K562 (cell line): ENCODE results near the gene BICD1. TPM values are rescaled to one million over a fixed set of nuclear protein-coding genes. Genes with fewer than 3 reads are reported as not detected.

Experiments
- ATAC-seq: fragments of 200-7000 bp; cut with Tn5 transposase; 3 replicates; pipeline ENCODE4 v1.9.1; 2020; ENCODE audit warnings: moderate library complexity
- BruUV-seq: library from RNA; stranded (reverse); fragments of 400-500 nt; replicated peaks from 2 replicates; lab custom pipeline; 2021; lab: Mats Ljungman, UMichigan
- CTCF ChIA-PET: fragments of 300-600 bp; formaldehyde crosslinking; extraction: SDS; loops from one replicate; lab custom pipeline; 2021; ENCODE audit warnings: low intra/inter-chr PET ratio; lab: Yijun Ruan, JAX
- POLR2A ChIA-PET: fragments of 300-600, 350-650 bp; sonication (Branson Sonifier 250); formaldehyde crosslinking; extraction: SDS; loops from one replicate; lab custom pipeline; 2021; ENCODE audit warnings: antibody characterized with exemption, inconsistent platforms; lab: Yijun Ruan, JAX
- DNase-seq, 4 experiments: peaks; one replicate each; pipeline versions ENCODE4 v3.0.0 to v3.0.0-alpha.2; 2011 to 2018; ENCODE audit warnings: low spot score in 3 of 4, mixed read lengths in 3 of 4; ENCODE audit errors: extremely low read depth in 1 of 4
- FAIRE-seq: peaks from 2 replicates; lab custom pipeline; 2011; peaks lifted over from hg19 to GRCh38; lab: Jason Lieb, UNC
- H2AFZ ChIP-seq: 2 replicates; pipeline ENCODE4 v1.6.0; 2011; ENCODE audit warnings: low read depth, low read length, control low read depth, inconsistent platforms
- H3K27ac ChIP-seq: fragments of 200-600 bp; 3 replicates; pipeline ENCODE4 v1.8.0; 2011; ENCODE audit warnings: low read depth, mild to moderate bottlenecking, control low read depth, inconsistent platforms, low read length, moderate library complexity, mixed read lengths; ENCODE audit errors: extremely low read depth
- H3K27me3 ChIP-seq, 2 experiments: fragments of 300-600 bp in 1 of 2; 2 replicates in 1 of 2; 3 replicates in 1 of 2; pipeline versions ENCODE4 v1.6.0 to v1.8.0; 2011; ENCODE audit warnings: inconsistent platforms in 2 of 2, low read length in 2 of 2, mild to moderate bottlenecking in 1 of 2, mixed read lengths in 1 of 2, moderate library complexity in 1 of 2; ENCODE audit not compliant: control insufficient read depth in 2 of 2, insufficient read depth in 2 of 2
- H3K36me3 ChIP-seq: fragments of 300-600 bp; 3 replicates; pipeline ENCODE4 v1.8.0; 2011; ENCODE audit warnings: mild to moderate bottlenecking, low read length, inconsistent platforms; ENCODE audit not compliant: control insufficient read depth, insufficient read depth
- H3K4me1 ChIP-seq, 2 experiments: fragments of 200-600 bp in 1 of 2; replicated peaks in 1 of 2; 2 replicates in 1 of 2; 3 replicates in 1 of 2; pipeline versions ENCODE4 v1.5.1 to v1.8.0; 2011; ENCODE audit warnings: inconsistent platforms in 2 of 2, low read length in 2 of 2, mild to moderate bottlenecking in 1 of 2, mixed read lengths in 1 of 2, moderate library complexity in 1 of 2; ENCODE audit not compliant: control insufficient read depth in 2 of 2, insufficient read depth in 2 of 2
- H3K4me2 ChIP-seq: 2 replicates; pipeline ENCODE4 v1.6.1; 2011; ENCODE audit warnings: low read length, control low read depth, inconsistent platforms, mixed read lengths; ENCODE audit not compliant: insufficient read depth
- H3K4me3 ChIP-seq: fragments of 200-600 bp; sonication (generic), shearing (Covaris generic); 2 replicates; pipeline ENCODE4 v1.5.1; 2016; ENCODE audit warnings: control low read depth, inconsistent platforms
- H3K79me2 ChIP-seq: fragments of 200-600 bp; 3 replicates; pipeline ENCODE4 v1.8.0; 2011; ENCODE audit warnings: low read length, inconsistent platforms; ENCODE audit not compliant: control insufficient read depth, insufficient read depth
- H3K9ac ChIP-seq, 2 experiments: 2 replicates each; pipeline versions ENCODE4 v1.6.0 to v1.6.1; 2011; ENCODE audit warnings: low read depth in 2 of 2, low read length in 2 of 2, control low read depth in 1 of 2, inconsistent platforms in 1 of 2, mild to moderate bottlenecking in 1 of 2, mixed read lengths in 1 of 2; ENCODE audit not compliant: insufficient read depth in 1 of 2
- H3K9me1 ChIP-seq: one replicate; pipeline ENCODE4 v1.6.0; 2011; ENCODE audit warnings: inconsistent platforms, mild to moderate bottlenecking, low read length, moderate library complexity; ENCODE audit not compliant: control insufficient read depth, insufficient read depth
- H3K9me3 ChIP-seq: replicated peaks from 2 replicates; pipeline ENCODE4 v1.5.1; 2011; ENCODE audit warnings: low read depth, low read length, inconsistent platforms; ENCODE audit not compliant: control insufficient read depth, insufficient read depth
- H4K20me1 ChIP-seq: replicated peaks from 2 replicates; pipeline ENCODE4 v1.6.1; 2011; ENCODE audit warnings: low read length, inconsistent platforms, mixed read lengths; ENCODE audit not compliant: control insufficient read depth, insufficient read depth
- ARHGAP35 ChIP-seq: fragments of 450-650 bp; IDR thresholded peaks from 2 replicates; pipeline ENCODE4 v1.6.1; 2018; ENCODE audit not compliant: partially characterized antibody
- CBX1 ChIP-seq: sonication (generic); IDR thresholded peaks from 2 replicates; pipeline ENCODE4 v1.6.1; 2016; ENCODE audit warnings: antibody characterized with exemption, low read depth, mild to moderate bottlenecking
- MNT ChIP-seq, 2 experiments: fragments of 450-650 bp; conservative IDR thresholded peaks; 2 replicates each; pipeline ENCODE4 v1.6.1; 2017; ENCODE audit warnings: mild to moderate bottlenecking in 2 of 2, moderate library complexity in 2 of 2
- MXI1 ChIP-seq: IDR thresholded peaks from 2 replicates; pipeline ENCODE4 v1.6.1; 2011; ENCODE audit warnings: low read depth, mild to moderate bottlenecking, improper control_type of control experiment, low read length
- RBM22 ChIP-seq: fragments of 200-400 bp; formaldehyde crosslinking; IDR thresholded peaks from 2 replicates; pipeline ENCODE4 v1.6.1; 2018; ENCODE audit warnings: low read length, low read depth; ENCODE audit not compliant: poor library complexity, severe bottlenecking
- RBM25 ChIP-seq: fragments of 200-400 bp; formaldehyde crosslinking; IDR thresholded peaks from 2 replicates; pipeline ENCODE4 v1.6.1; 2018; ENCODE audit warnings: low read length, low read depth, moderate library complexity; ENCODE audit not compliant: severe bottlenecking
- ZNF639 ChIP-seq, 2 experiments: fragments of 200-800 bp in 1 of 2; sonication (Bioruptor generic) in 1 of 2; sonication (generic) in 1 of 2; formaldehyde crosslinking in 1 of 2; IDR thresholded peaks in 1 of 2; conservative IDR thresholded peaks in 1 of 2; 2 replicates each; pipeline versions ENCODE4 v1.5.0 to v1.6.1; 2016 to 2020; ENCODE audit warnings: missing compliant biosample characterization in 1 of 2, missing genetic modification characterization in 1 of 2, missing genetic modification reagents in 1 of 2
- ZNF76 ChIP-seq: fragments of 250-450 bp; sonication (Bioruptor Pico); IDR thresholded peaks from 2 replicates; pipeline ENCODE4 v1.4.0; 2020; ENCODE audit warnings: mild to moderate bottlenecking, moderate library complexity, borderline replicate concordance
- WGBS: fragments of 100-300 bp; shearing (Covaris generic); methylation state at CpG from one replicate; pipeline ENCODE4 v1.1.6; 2016; ENCODE audit warnings: low coverage, mixed read lengths; ENCODE audit not compliant: insufficient coverage; ENCODE audit errors: missing lambda C conversion rate; 5-methylcytosine and 5-hydroxymethylcytosine counted together
- in situ Hi-C: fragments of 300-500 bp; cut with MboI; formaldehyde crosslinking; loops from 4 replicates; pipeline ENCODE4 v1.15.0; 2018; ENCODE audit warnings: inconsistent platforms, mixed read lengths
- intact Hi-C: fragments of 100-400 bp; cut with micrococcal nuclease; formaldehyde crosslinking; loops from 2 replicates; pipeline ENCODE4 v1.14.2; 2022
- polyA plus RNA-seq, 8 experiments: library from polyadenylated mRNA; depleted of rRNA in 4 of 8; stranded (reverse) in 5 of 8; unstranded in 3 of 8; fragments of >200 nt; fragmentation: Nextera tagmentation in 2 of 8; fragmentation: Illumina TruSeq in 1 of 8; extraction: Ambion mirVana in 2 of 8; extraction: Trizol in 1 of 8; gene quantifications; 2 replicates each; pipeline versions ENCODE4 v1.2.1 to v1.2.3, GENCODE V29; 2011 to 2014; ENCODE audit warnings: inconsistent platforms in 1 of 8, missing spikeins in 1 of 8
- total RNA-seq, 7 experiments: library from RNA; depleted of rRNA in 6 of 7; stranded (reverse); fragments of >200 nt in 6 of 7; fragmentation: Illumina TruSeq in 2 of 7; extraction: Trizol in 2 of 7; gene quantifications; 2 replicates each; pipeline versions ENCODE4 v1.2.1 to v1.2.3, GENCODE V29; 2011 to 2021; ENCODE audit warnings: low replicate concordance in 1 of 7

The BICD1 gene
- total and polyA plus RNA-seq, 9 of the 15 experiments (the other 6 are each of a cell fraction or from before 2014, with no cell fraction given) = 3.5 to 21.1 (median 12.5) TPM

GRCh38 chr12:32303174-32303549, 196.5 kb downstream of the BICD1 start:
- no peak for FAIRE-seq
- H3K9me3 ChIP-seq = no peaks in the 10 kb centered on the region
- no peak overlapping the region for H3K27ac ChIP-seq
- CTCF ChIA-PET = interaction anchor here (0.6 to 0.7 kb wide), 2 partner anchors 16 to 978 kb away, joined by 3 read pairs; no protein-coding TSS in a partner anchor
- H3K36me3 ChIP-seq = no peaks in the 10 kb centered on the region
- TF ChIP-seq CBX1 (no peak), ZNF76 (CRISPR knock-in tag) (no peak), MXI1 (no peak), ZNF639 (CRISPR knock-in tag; conservative IDR thresholded peaks at IDR 0.05 in 1 of 2, IDR thresholded peaks at IDR 0.05 in 1 of 2) (no peak), MNT (conservative IDR thresholded peaks at IDR 0.05) (no peak), ARHGAP35 (no peak), RBM25 (no peak), RBM22 (no peak)
- in situ Hi-C loops = loop anchor here (10.0 kb wide), 1 partner anchor 618 kb away; no protein-coding TSS in a partner anchor
- POLR2A ChIA-PET = no interaction called here
- no peak for ATAC-seq
- H4K20me1 ChIP-seq = no peaks in the 10 kb centered on the region
- WGBS = 61% methylated on average over 5 of the region's 5 CpGs
- H3K9me1 ChIP-seq = no peaks in the 10 kb centered on the region
- peaks cover 0 to 2% of the 10 kb centered on the region in 2 experiments; a peak in 1 of 5 replicates for H3K4me1 ChIP-seq
- DNase-seq = no peak
- BruUV-seq = no TSS peak
- intact Hi-C loops = loop anchor here (2.0 kb wide), 1 partner anchor 242 kb away; no protein-coding TSS in a partner anchor
- H3K27me3 ChIP-seq = no peaks in the 10 kb centered on the region
- no peak overlapping the region for H2AFZ ChIP-seq
- no peak overlapping the region for H3K4me3 ChIP-seq
- no peak overlapping the region for H3K9ac ChIP-seq
- no peak overlapping the region for H3K4me2 ChIP-seq
- no peaks in the 10 kb centered on the region for H3K79me2 ChIP-seq
